GM12872 (cell line): Measurements from ENCODE around the gene KRT75.

ENCODE experiments used
- TF ChIP-seq, protein P1 (sequence below): IDR thresholded peaks from 3 replicates; pipeline ENCODE4 v1.5.1; 2011; ENCODE audit warnings: low read depth, mild to moderate bottlenecking, low read length, moderate library complexity; ENCODE audit not compliant: insufficient read depth

KRT75 gene

GRCh38 chr12:52389313-52390207 is 44.6 kb downstream of the KRT75 start:
- TF ChIP-seq, protein P1, sequence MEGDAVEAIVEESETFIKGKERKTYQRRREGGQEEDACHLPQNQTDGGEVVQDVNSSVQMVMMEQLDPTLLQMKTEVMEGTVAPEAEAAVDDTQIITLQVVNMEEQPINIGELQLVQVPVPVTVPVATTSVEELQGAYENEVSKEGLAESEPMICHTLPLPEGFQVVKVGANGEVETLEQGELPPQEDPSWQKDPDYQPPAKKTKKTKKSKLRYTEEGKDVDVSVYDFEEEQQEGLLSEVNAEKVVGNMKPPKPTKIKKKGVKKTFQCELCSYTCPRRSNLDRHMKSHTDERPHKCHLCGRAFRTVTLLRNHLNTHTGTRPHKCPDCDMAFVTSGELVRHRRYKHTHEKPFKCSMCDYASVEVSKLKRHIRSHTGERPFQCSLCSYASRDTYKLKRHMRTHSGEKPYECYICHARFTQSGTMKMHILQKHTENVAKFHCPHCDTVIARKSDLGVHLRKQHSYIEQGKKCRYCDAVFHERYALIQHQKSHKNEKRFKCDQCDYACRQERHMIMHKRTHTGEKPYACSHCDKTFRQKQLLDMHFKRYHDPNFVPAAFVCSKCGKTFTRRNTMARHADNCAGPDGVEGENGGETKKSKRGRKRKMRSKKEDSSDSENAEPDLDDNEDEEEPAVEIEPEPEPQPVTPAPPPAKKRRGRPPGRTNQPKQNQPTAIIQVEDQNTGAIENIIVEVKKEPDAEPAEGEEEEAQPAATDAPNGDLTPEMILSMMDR: no peak

DNA sequence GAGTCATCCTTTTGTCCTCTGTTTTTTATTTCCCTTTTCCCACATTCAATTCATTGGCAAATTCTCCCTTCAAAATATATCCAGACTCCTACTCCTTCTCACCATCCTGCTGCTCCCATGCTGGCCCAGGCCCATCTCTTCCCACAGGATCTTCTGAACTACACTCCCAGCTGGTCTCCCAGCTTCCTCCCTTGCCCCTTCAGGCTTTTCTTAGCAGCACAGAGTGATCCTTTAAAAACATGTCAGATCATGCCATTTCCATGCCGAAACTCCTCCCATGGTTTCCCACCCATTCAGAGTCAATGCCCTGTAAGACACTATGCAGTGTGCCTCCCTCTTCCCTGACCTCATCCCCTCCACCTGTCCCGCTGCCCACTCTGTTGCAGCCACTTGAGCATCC is 46.3 kb downstream of the KRT75 start:
- TF ChIP-seq, protein P1: no peak

DNA sequence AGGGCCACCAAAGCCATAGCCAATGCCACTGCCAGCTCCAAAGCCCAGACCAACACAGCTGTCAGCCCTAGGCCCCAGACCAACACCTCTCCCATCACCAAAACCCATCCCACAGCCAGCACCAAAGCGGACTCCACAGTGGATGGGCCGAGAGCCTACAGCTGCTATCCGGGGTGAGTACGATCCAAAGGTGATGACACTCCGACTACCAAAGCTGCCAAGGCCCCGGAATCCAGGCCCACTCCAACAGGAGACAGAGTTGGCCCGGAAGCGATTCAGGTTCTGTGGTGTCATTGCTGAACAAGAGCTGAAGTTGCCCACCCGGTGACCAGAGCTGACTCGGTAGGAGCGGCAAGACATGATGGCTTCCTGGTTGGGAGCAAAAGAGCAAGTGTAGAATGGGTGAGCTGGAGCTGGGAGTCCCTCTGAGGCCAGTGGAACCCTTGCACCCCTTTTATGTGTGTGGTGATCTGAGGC is 48.9 kb downstream of the KRT75 start, which contains the start of gene KRT84:
KRT84 (minus strand) TSS at position 427 of the 477 bp plus-strand sequence; CDS start at position 360, 67 bp downstream.
- TF ChIP-seq, protein P1: no peak

GRCh38 chr12:52383331-52383730 is 50.8 kb downstream of the KRT75 start:
- TF ChIP-seq, protein P1: no peak

- TF ChIP-seq, protein P1: no peak
Measured at GRCh38 chr12:52382854-52383253, 51.3 kb downstream of the KRT75 start.

- TF ChIP-seq, protein P1: no peak
Measured at GRCh38 chr12:52381206-52381605, 53.0 kb downstream of the KRT75 start.

DNA sequence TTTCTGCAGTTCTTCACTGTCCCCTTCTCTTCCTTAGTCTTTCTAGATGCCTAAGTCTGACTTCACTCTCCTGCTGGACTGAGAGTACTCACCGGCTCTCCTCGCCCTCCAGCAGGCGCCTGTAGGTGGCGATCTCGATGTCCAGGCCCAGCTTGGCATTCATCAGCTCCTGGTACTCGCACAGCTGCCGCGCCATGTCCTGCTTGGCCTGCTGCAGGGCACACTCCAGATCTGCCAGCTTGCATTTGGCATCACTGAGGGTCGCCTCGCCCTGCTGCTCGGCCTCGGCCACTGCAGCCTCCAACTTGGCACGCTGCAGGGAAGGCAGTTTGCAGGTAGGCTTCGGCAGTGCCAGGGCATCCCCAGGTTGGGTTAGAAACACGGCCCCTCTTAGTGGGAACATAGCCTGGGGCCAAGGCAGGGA is 53.9 kb downstream of the KRT75 start:
- TF ChIP-seq, protein P1: peak; percentile 60
